ENCODE measurements around the gene CEP20. TPM values are rescaled to one million over a fixed set of nuclear protein-coding genes. Genes with fewer than 3 reads are reported as not detected.

CEP20 gene
- total and polyA plus RNA-seq, 10 of the 15 experiments (the other 5 are each of a cell fraction or from before 2014, with no cell fraction given), result 33.4 to 57.8 (median 52.6) TPM

GRCh38 chr16:15897834-15898254, 9.4 kb upstream of the CEP20 start (continued):
- TF ChIP-seq CBFB (IDR thresholded peaks at IDR 0.05; ENCODE audit: low read depth), result no peak
- TF ChIP-seq SREBF1 (IDR thresholded peaks at IDR 0.05; ENCODE audit: low read length), result no peak
- no peak for TF ChIP-seq JUND (IDR thresholded peaks at IDR 0.05; ENCODE audit: low read depth, low read length)
- no peak for TF ChIP-seq RELA (IDR thresholded peaks at IDR 0.05; ENCODE audit: borderline replicate concordance, partially characterized antibody)
- no peak for TF ChIP-seq CUX1 (IDR thresholded peaks at IDR 0.05; ENCODE audit: insufficient replicate concordance, low read depth, low read length)
- no peak for TF ChIP-seq RCOR1 (conservative IDR thresholded peaks at IDR 0.05; ENCODE audit: low read depth, low read length)
- no peak for TF ChIP-seq SUPT20H (IDR thresholded peaks at IDR 0.05; ENCODE audit: borderline replicate concordance, control insufficient read depth, low read depth, low read length)
- TF ChIP-seq NR2F1 (conservative IDR thresholded peaks at IDR 0.05), result peak; percentile 70
- TF ChIP-seq SPI1 (IDR thresholded peaks at IDR 0.05; ENCODE audit: borderline replicate concordance, insufficient read depth, low read depth, low read length), result peak; percentile 51; the same call in 1 of the 2 replicates
- no peak for TF ChIP-seq HCFC1 (IDR thresholded peaks at IDR 0.05; ENCODE audit: low read length)
- TF ChIP-seq, protein P1, sequence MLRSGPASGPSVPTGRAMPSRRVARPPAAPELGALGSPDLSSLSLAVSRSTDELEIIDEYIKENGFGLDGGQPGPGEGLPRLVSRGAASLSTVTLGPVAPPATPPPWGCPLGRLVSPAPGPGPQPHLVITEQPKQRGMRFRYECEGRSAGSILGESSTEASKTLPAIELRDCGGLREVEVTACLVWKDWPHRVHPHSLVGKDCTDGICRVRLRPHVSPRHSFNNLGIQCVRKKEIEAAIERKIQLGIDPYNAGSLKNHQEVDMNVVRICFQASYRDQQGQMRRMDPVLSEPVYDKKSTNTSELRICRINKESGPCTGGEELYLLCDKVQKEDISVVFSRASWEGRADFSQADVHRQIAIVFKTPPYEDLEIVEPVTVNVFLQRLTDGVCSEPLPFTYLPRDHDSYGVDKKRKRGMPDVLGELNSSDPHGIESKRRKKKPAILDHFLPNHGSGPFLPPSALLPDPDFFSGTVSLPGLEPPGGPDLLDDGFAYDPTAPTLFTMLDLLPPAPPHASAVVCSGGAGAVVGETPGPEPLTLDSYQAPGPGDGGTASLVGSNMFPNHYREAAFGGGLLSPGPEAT (IDR thresholded peaks at IDR 0.05; ENCODE audit: low read depth), result no peak
- TF ChIP-seq FOXM1 (IDR thresholded peaks at IDR 0.05; ENCODE audit: low read depth, low read length), result no peak
- TF ChIP-seq NFYA (IDR thresholded peaks at IDR 0.05; ENCODE audit: borderline replicate concordance, low read depth, low read length), result no peak
- TF ChIP-seq, protein P2, sequence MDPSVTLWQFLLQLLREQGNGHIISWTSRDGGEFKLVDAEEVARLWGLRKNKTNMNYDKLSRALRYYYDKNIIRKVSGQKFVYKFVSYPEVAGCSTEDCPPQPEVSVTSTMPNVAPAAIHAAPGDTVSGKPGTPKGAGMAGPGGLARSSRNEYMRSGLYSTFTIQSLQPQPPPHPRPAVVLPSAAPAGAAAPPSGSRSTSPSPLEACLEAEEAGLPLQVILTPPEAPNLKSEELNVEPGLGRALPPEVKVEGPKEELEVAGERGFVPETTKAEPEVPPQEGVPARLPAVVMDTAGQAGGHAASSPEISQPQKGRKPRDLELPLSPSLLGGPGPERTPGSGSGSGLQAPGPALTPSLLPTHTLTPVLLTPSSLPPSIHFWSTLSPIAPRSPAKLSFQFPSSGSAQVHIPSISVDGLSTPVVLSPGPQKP (IDR thresholded peaks at IDR 0.05; ENCODE audit: low read depth, low read length), result no peak
- TF ChIP-seq MTA2 (IDR thresholded peaks at IDR 0.05; ENCODE audit: low read depth), result peak; percentile 43; the same call in 1 of the 2 replicates
- no peak for TF ChIP-seq ZBTB40 (IDR thresholded peaks at IDR 0.05; ENCODE audit: borderline replicate concordance)
- no peak for TF ChIP-seq EP300 (IDR thresholded peaks at IDR 0.05; ENCODE audit: borderline replicate concordance in 1 of 2, control insufficient read depth in 1 of 2, low read depth in 2 of 2, low read length in 2 of 2)
- no peak for TF ChIP-seq TCF12 (IDR thresholded peaks at IDR 0.05; ENCODE audit: low read depth, low read length)
- no peak for TF ChIP-seq RAD51 (IDR thresholded peaks at IDR 0.05)
